ENCODE measurements around the gene ZNF827. TPM values are rescaled to one million over a fixed set of nuclear protein-coding genes. Genes with fewer than 3 reads are reported as not detected.

Gene ZNF827
- total RNA-seq, 1 experiment from 2014 or later, result 19.1 TPM

DNA sequence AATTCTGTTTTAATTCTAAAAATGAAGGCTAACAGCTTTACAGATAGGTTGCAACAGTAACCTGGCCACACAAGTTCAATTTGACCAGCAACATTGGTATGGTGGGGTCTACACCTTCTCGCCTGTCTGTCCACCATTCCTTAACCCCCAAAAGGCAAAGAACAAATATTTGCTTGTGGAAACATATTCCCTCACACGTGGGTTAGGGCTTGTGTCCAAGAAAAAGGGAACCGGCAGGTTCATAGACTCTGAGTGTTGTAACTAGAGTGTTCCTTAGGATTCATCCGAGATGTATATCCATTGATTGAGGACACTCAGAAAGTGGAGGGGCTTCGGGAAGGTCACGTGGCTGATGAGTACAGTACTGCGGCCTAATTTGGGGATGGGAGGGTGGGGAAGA, 204.6 kb downstream of the ZNF827 start:
- BruUV-seq (replicated peaks), result no TSS peak
- Histone ChIP-seq H2AFZ (ENCODE audit: low read depth, low read length, poor library complexity, severe bottlenecking) (no peak overlapping the region), H3K9ac (ENCODE audit: low read length) (peak overlapping the region; percentile 73), H3K4me3 (replicated peaks in 1 of 2; ENCODE audit: low read depth in 1 of 2, low read length in 2 of 2) (no peak overlapping the region), H4K20me1 (ENCODE audit: insufficient read depth) (no peaks in the 10 kb centered on the region), H3K4me2 (ENCODE audit: low read length) (peak overlapping the region; percentile 85), H3K27me3 (ENCODE audit: insufficient read depth, low read length) (no peaks in the 10 kb centered on the region), H3K4me1 (ENCODE audit: control insufficient read depth in 1 of 2, insufficient read depth in 2 of 2, low read length in 2 of 2) (peaks cover 19 to 46% of the 10 kb centered on the region in 2 experiments), H3K27ac (ENCODE audit: low read depth, low read length) (no peak overlapping the region), H3K36me3 (ENCODE audit: control insufficient read depth in 1 of 2, insufficient read depth in 2 of 2, low read length in 2 of 2) (no peaks in the 10 kb centered on the region), H3K9me3 (ENCODE audit: control insufficient read depth in 1 of 2, insufficient read depth in 1 of 2, low read depth in 1 of 2, low read length in 2 of 2) (no peaks in the 10 kb centered on the region), H3K79me2 (ENCODE audit: insufficient read depth, low read length) (no peaks in the 10 kb centered on the region), H3K9me2 (ENCODE audit: insufficient read depth) (no peaks in the 10 kb centered on the region)
- ChIA-PET RAD21 (ENCODE audit: low non-redundant PET in 1 of 2, low total read pairs in 2 of 2, uncharacterized antibody in 2 of 2, unreplicated experiment in 2 of 2) (no interaction called here), CTCF (no interaction called here), POLR2A (no interaction called here)
- intact Hi-C loops (cut with micrococcal nuclease), result loop anchor here (2.0 kb wide), 2 partner anchors 75 to 205 kb away; partner anchors contain the start of gene ZNF827
- TF ChIP-seq TCF7L2 (IDR thresholded peaks at IDR 0.05; ENCODE audit: borderline replicate concordance, extremely low read depth, insufficient read depth, insufficient read length) (no peak), SRF (IDR thresholded peaks at IDR 0.05; ENCODE audit: low read depth) (no peak), YY1 (IDR thresholded peaks at IDR 0.05; ENCODE audit: extremely low read depth, insufficient replicate concordance, low read depth, low read length) (no peak), ELF1 (IDR thresholded peaks at IDR 0.05; ENCODE audit: borderline replicate concordance, low read depth) (no peak), POLR2AphosphoS5 (IDR thresholded peaks at IDR 0.05; ENCODE audit: low read depth, low read length) (no peak), EGR1 (IDR thresholded peaks at IDR 0.05; ENCODE audit: low read depth) (no peak), ZFX (IDR thresholded peaks at IDR 0.05) (no peak), POLR2A (IDR thresholded peaks at IDR 0.05; ENCODE audit: borderline replicate concordance, extremely low read depth, insufficient read depth, insufficient read length) (no peak), ZNF274 (IDR thresholded peaks at IDR 0.05; ENCODE audit: low read depth, low read length) (no peak), JUND (IDR thresholded peaks at IDR 0.05) (no peak), RAD21 (IDR thresholded peaks at IDR 0.05; ENCODE audit: low read depth) (no peak), CEBPB (IDR thresholded peaks at IDR 0.05; ENCODE audit: low read depth) (no peak), FOSL1 (IDR thresholded peaks at IDR 0.05; ENCODE audit: low read depth) (no peak), SP1 (IDR thresholded peaks at IDR 0.05; ENCODE audit: low read depth) (no peak)
- TF ChIP-seq, protein P1, sequence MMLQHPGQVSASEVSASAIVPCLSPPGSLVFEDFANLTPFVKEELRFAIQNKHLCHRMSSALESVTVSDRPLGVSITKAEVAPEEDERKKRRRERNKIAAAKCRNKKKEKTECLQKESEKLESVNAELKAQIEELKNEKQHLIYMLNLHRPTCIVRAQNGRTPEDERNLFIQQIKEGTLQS (IDR thresholded peaks at IDR 0.05), result no peak
- TF ChIP-seq, protein P2, sequence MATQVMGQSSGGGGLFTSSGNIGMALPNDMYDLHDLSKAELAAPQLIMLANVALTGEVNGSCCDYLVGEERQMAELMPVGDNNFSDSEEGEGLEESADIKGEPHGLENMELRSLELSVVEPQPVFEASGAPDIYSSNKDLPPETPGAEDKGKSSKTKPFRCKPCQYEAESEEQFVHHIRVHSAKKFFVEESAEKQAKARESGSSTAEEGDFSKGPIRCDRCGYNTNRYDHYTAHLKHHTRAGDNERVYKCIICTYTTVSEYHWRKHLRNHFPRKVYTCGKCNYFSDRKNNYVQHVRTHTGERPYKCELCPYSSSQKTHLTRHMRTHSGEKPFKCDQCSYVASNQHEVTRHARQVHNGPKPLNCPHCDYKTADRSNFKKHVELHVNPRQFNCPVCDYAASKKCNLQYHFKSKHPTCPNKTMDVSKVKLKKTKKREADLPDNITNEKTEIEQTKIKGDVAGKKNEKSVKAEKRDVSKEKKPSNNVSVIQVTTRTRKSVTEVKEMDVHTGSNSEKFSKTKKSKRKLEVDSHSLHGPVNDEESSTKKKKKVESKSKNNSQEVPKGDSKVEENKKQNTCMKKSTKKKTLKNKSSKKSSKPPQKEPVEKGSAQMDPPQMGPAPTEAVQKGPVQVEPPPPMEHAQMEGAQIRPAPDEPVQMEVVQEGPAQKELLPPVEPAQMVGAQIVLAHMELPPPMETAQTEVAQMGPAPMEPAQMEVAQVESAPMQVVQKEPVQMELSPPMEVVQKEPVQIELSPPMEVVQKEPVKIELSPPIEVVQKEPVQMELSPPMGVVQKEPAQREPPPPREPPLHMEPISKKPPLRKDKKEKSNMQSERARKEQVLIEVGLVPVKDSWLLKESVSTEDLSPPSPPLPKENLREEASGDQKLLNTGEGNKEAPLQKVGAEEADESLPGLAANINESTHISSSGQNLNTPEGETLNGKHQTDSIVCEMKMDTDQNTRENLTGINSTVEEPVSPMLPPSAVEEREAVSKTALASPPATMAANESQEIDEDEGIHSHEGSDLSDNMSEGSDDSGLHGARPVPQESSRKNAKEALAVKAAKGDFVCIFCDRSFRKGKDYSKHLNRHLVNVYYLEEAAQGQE (IDR thresholded peaks at IDR 0.05; ENCODE audit: low read depth), result no peak
- TF ChIP-seq, protein P3, sequence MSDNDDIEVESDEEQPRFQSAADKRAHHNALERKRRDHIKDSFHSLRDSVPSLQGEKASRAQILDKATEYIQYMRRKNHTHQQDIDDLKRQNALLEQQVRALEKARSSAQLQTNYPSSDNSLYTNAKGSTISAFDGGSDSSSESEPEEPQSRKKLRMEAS (IDR thresholded peaks at IDR 0.05), result no peak
- TF ChIP-seq, protein P4, sequence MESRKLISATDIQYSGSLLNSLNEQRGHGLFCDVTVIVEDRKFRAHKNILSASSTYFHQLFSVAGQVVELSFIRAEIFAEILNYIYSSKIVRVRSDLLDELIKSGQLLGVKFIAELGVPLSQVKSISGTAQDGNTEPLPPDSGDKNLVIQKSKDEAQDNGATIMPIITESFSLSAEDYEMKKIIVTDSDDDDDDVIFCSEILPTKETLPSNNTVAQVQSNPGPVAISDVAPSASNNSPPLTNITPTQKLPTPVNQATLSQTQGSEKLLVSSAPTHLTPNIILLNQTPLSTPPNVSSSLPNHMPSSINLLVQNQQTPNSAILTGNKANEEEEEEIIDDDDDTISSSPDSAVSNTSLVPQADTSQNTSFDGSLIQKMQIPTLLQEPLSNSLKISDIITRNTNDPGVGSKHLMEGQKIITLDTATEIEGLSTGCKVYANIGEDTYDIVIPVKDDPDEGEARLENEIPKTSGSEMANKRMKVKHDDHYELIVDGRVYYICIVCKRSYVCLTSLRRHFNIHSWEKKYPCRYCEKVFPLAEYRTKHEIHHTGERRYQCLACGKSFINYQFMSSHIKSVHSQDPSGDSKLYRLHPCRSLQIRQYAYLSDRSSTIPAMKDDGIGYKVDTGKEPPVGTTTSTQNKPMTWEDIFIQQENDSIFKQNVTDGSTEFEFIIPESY (IDR thresholded peaks at IDR 0.05; ENCODE audit: extremely low read depth, insufficient replicate concordance, low read length), result no peak
- TF ChIP-seq, protein P5, sequence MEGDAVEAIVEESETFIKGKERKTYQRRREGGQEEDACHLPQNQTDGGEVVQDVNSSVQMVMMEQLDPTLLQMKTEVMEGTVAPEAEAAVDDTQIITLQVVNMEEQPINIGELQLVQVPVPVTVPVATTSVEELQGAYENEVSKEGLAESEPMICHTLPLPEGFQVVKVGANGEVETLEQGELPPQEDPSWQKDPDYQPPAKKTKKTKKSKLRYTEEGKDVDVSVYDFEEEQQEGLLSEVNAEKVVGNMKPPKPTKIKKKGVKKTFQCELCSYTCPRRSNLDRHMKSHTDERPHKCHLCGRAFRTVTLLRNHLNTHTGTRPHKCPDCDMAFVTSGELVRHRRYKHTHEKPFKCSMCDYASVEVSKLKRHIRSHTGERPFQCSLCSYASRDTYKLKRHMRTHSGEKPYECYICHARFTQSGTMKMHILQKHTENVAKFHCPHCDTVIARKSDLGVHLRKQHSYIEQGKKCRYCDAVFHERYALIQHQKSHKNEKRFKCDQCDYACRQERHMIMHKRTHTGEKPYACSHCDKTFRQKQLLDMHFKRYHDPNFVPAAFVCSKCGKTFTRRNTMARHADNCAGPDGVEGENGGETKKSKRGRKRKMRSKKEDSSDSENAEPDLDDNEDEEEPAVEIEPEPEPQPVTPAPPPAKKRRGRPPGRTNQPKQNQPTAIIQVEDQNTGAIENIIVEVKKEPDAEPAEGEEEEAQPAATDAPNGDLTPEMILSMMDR (IDR thresholded peaks at IDR 0.05 in 2 of 3, conservative IDR thresholded peaks at IDR 0.05 in 1 of 3; ENCODE audit: borderline replicate concordance in 1 of 3, insufficient read depth in 1 of 3, low read depth in 2 of 3, low read length in 2 of 3), result no peak
- no peak for DNase-seq (ENCODE audit: low read depth, low spot score)
- no peak for ATAC-seq

All from HCT116 (cell line).